GM12878 (cell line): Measurements from ENCODE around the gene LTB4R2. TPM values are rescaled to one million over a fixed set of nuclear protein-coding genes. Genes with fewer than 3 reads are reported as not detected.

Experiments
- ATAC-seq: fragments of 200-7000 bp; cut with Tn5 transposase; 3 replicates; pipeline ENCODE4 v1.9.1; 2020; ENCODE audit warnings: mild to moderate bottlenecking, moderate library complexity
- BruUV-seq: library from RNA; stranded (reverse); fragments of 400-500 nt; replicated peaks from 2 replicates; lab custom pipeline; 2021; lab: Mats Ljungman, UMichigan
- CTCF ChIA-PET: fragments of 300-600 bp; sonication (Branson Sonifier 250); formaldehyde crosslinking; extraction: SDS; loops from one replicate; lab custom pipeline; 2021; ENCODE audit warnings: inconsistent platforms; lab: Yijun Ruan, JAX
- POLR2A ChIA-PET: fragments of 350-600 bp; formaldehyde crosslinking; extraction: SDS; loops from one replicate; lab custom pipeline; 2021; ENCODE audit warnings: inconsistent platforms; lab: Charles Lee
- RAD21 ChIA-PET: fragments of 300-600 bp; sonication (Branson Sonifier 250); formaldehyde crosslinking; loops from one replicate; lab custom pipeline; 2023; ENCODE audit warnings: antibody characterized with exemption; ENCODE audit not compliant: unreplicated experiment; lab: Charles Lee
- SMC1A ChIA-PET: fragments of 300-600 bp; sonication (Branson Sonifier 250); formaldehyde crosslinking; loops from one replicate; lab custom pipeline; 2023; ENCODE audit not compliant: unreplicated experiment, uncharacterized antibody; lab: Charles Lee
- DNase-seq: peaks from one replicate; pipeline ENCODE4 v3.0.0-alpha.2; 2011; ENCODE audit warnings: low read depth, low spot score
- FAIRE-seq: peaks from 3 replicates; lab custom pipeline; 2011; peaks lifted over from hg19 to GRCh38; lab: Jason Lieb, UNC
- H2AFZ ChIP-seq: 2 replicates; pipeline ENCODE4 v1.6.0; 2011; ENCODE audit warnings: low read depth, low read length, control low read depth; ENCODE audit not compliant: control insufficient read depth
- H3K27ac ChIP-seq: 2 replicates; pipeline ENCODE4 v1.5.1; 2011; ENCODE audit warnings: control low read depth; ENCODE audit not compliant: control insufficient read depth, insufficient read depth
- H3K27me3 ChIP-seq, 2 experiments: replicated peaks in 1 of 2; 2 replicates each; pipeline versions ENCODE4 v1.6.0 to v1.6.1; 2011; ENCODE audit warnings: low read length in 1 of 2; ENCODE audit not compliant: control insufficient read depth in 2 of 2, insufficient read depth in 2 of 2
- H3K36me3 ChIP-seq, 2 experiments: 2 replicates each; pipeline ENCODE4 v1.5.1; 2011; ENCODE audit warnings: low read length in 1 of 2; ENCODE audit not compliant: control insufficient read depth in 2 of 2, insufficient read depth in 2 of 2
- H3K4me1 ChIP-seq: 2 replicates; pipeline ENCODE4 v1.6.1; 2011; ENCODE audit warnings: mild to moderate bottlenecking, low read length, moderate library complexity, mixed read lengths; ENCODE audit not compliant: control insufficient read depth, insufficient read depth
- H3K4me2 ChIP-seq: 2 replicates; pipeline ENCODE4 v1.6.0; 2011; ENCODE audit warnings: control low read depth; ENCODE audit not compliant: control insufficient read depth, insufficient read depth
- H3K4me3 ChIP-seq: fragments of 200-600 bp; sonication (generic); 2 replicates; pipeline ENCODE4 v1.5.1; 2016
- H3K79me2 ChIP-seq: 2 replicates; pipeline ENCODE4 v1.6.0; 2011; ENCODE audit warnings: low read length; ENCODE audit not compliant: control insufficient read depth, insufficient read depth
- H3K9ac ChIP-seq: 2 replicates; pipeline ENCODE4 v1.8.0; 2011; ENCODE audit warnings: low read length, control low read depth, mixed read lengths; ENCODE audit not compliant: control insufficient read depth, insufficient read depth
- H3K9me3 ChIP-seq: replicated peaks from 3 replicates; pipeline ENCODE4 v1.5.1; 2011; ENCODE audit warnings: mild to moderate bottlenecking, low read length; ENCODE audit not compliant: control insufficient read depth, insufficient read depth
- H4K20me1 ChIP-seq: 2 replicates; pipeline ENCODE4 v1.6.0; 2011; ENCODE audit not compliant: control insufficient read depth, insufficient read depth
- CHD1 ChIP-seq: IDR thresholded peaks from 2 replicates; pipeline ENCODE4 v1.6.1; 2012; ENCODE audit warnings: low read depth, low read length, improper control_type of control experiment
- ETV6 ChIP-seq, 2 experiments: fragments of 450-650 bp in 1 of 2; IDR thresholded peaks in 1 of 2; conservative IDR thresholded peaks in 1 of 2; 2 replicates each; pipeline ENCODE4 v1.6.1; 2014; ENCODE audit warnings: antibody characterized with exemption in 1 of 2, borderline replicate concordance in 1 of 2, low read depth in 1 of 2, mild to moderate bottlenecking in 1 of 2, moderate library complexity in 1 of 2
- HDAC6 ChIP-seq: fragments of 200-600 bp; sonication (generic); IDR thresholded peaks from one replicate; pipeline ENCODE4 v1.8.0; 2017; ENCODE audit warnings: antibody characterized with exemption; ENCODE audit not compliant: unreplicated experiment
- IKZF1 ChIP-seq: fragments of 450-650 bp; conservative IDR thresholded peaks from 2 replicates; pipeline ENCODE4 v1.6.1; 2017; ENCODE audit warnings: antibody characterized with exemption, mild to moderate bottlenecking
- KDM1A ChIP-seq: fragments of 200-600 bp; sonication (generic); IDR thresholded peaks from 2 replicates; pipeline ENCODE4 v1.6.1; 2016; ENCODE audit warnings: borderline replicate concordance
- NFYB ChIP-seq: IDR thresholded peaks from 2 replicates; pipeline ENCODE4 v1.6.1; 2011; ENCODE audit warnings: low read depth, mild to moderate bottlenecking, low read length, improper control_type of control experiment, moderate library complexity; ENCODE audit not compliant: insufficient read depth
- PML ChIP-seq: IDR thresholded peaks from 2 replicates; pipeline ENCODE4 v1.6.1; 2012; ENCODE audit warnings: low read length, inconsistent platforms
- POLR2A ChIP-seq: IDR thresholded peaks from 2 replicates; pipeline ENCODE4 v1.6.1; 2011; ENCODE audit warnings: low read depth, mild to moderate bottlenecking, low read length
- PRDM15 ChIP-seq: fragments of 450-650 bp; formaldehyde crosslinking; IDR thresholded peaks from 2 replicates; pipeline ENCODE4 v1.4.0; 2020; ENCODE audit warnings: mild to moderate bottlenecking, moderate library complexity
- REST ChIP-seq: IDR thresholded peaks from 2 replicates; pipeline ENCODE4 v1.6.1; 2012; ENCODE audit warnings: mild to moderate bottlenecking, low read depth, low read length
- TCF12 ChIP-seq: IDR thresholded peaks from 2 replicates; pipeline ENCODE4 v1.6.1; 2011; ENCODE audit warnings: low read depth, mild to moderate bottlenecking, low read length
- ZBED1 ChIP-seq: IDR thresholded peaks from 2 replicates; pipeline ENCODE4 v1.6.1; 2016; ENCODE audit warnings: borderline replicate concordance
- ZBTB4 ChIP-seq: fragments of 450-650 bp; formaldehyde crosslinking; IDR thresholded peaks from 2 replicates; pipeline ENCODE4 v1.4.0; 2022; ENCODE audit warnings: mild to moderate bottlenecking, moderate library complexity
- ZNF207 ChIP-seq: fragments of 450-650 bp; IDR thresholded peaks from 2 replicates; pipeline ENCODE4 v1.6.1; 2014; ENCODE audit warnings: antibody characterized with exemption, mild to moderate bottlenecking, borderline replicate concordance
- ZNF274 ChIP-seq: IDR thresholded peaks from one replicate; pipeline ENCODE4 v1.8.0; 2011; ENCODE audit not compliant: insufficient read length, insufficient read depth
- WGBS: methylation state at CpG from one replicate; pipeline ENCODE4 v1.1.6; 2016; ENCODE audit warnings: low lambda C conversion rate; ENCODE audit not compliant: insufficient replicate concordance, insufficient coverage; ENCODE audit errors: missing lambda C conversion rate; 5-methylcytosine and 5-hydroxymethylcytosine counted together
- in situ Hi-C: fragments of 300-500 bp; cut with MboI; formaldehyde crosslinking; loops from 9 replicates; pipeline ENCODE4 v1.14.3; 2018; ENCODE audit warnings: mixed read lengths
- intact Hi-C: fragments of 100-400 bp; cut with micrococcal nuclease; formaldehyde crosslinking; loops from one replicate; pipeline ENCODE4 v1.14.2; 2022; ENCODE audit not compliant: unreplicated experiment
- polyA plus RNA-seq, 11 experiments: library from polyadenylated mRNA; depleted of rRNA in 4 of 11; unstranded in 6 of 11; stranded (reverse) in 5 of 11; fragments of >200 nt; fragmentation: Nextera tagmentation in 4 of 11; fragmentation: Illumina TruSeq in 1 of 11; extraction: Ambion mirVana in 4 of 11; extraction: Trizol in 1 of 11; gene quantifications; 1 replicate in 1 of 11; 2 replicates in 10 of 11; pipeline versions ENCODE4 v1.2.1 to v1.2.3, GENCODE V29; 2011 to 2016; ENCODE audit warnings: inconsistent platforms in 2 of 11, missing spikeins in 2 of 11, low read depth in 1 of 11
- total RNA-seq, 4 experiments: library from RNA; depleted of rRNA in 3 of 4; stranded (reverse); fragments of >200 nt in 3 of 4; fragmentation: Illumina TruSeq in 1 of 4; extraction: Trizol in 1 of 4; gene quantifications; 2 replicates each; pipeline versions ENCODE4 v1.2.1 to v1.2.3, GENCODE V29; 2013 to 2021

LTB4R2 gene
- total and polyA plus RNA-seq, 10 of the 15 experiments (the other 5 are each of a cell fraction or from before 2014, with no cell fraction given), result 0.06 to 16.0 (median 2.6) TPM

GRCh38 chr14:24360281-24360680 is 50.3 kb downstream of the LTB4R2 start:
- FAIRE-seq (no peak), ATAC-seq (no peak), DNase-seq (no peak)
- Histone ChIP-seq H4K20me1 (no peaks in the 10 kb centered on the region), H3K9ac (no peak overlapping the region), H3K4me3 (no peak overlapping the region), H3K79me2 (no peaks in the 10 kb centered on the region), H3K9me3 (no peaks in the 10 kb centered on the region), H3K36me3 (no peaks in the 10 kb centered on the region), H3K27ac (no peak overlapping the region), H2AFZ (no peak overlapping the region), H3K4me2 (no peak overlapping the region), H3K4me1 (0 out of 2 replicates have a peak, but pooled peaks cover 1% of the 10 kb centered on the region), H3K27me3 (no peaks in the 10 kb centered on the region; a peak in 1 of 4 replicates)
- intact Hi-C loops, result no loop called here
- WGBS, result 67% methylated on average over 2 of the region's 3 CpGs
- ChIA-PET SMC1A (interaction anchor here (0.8 to 1.8 kb wide), 3 partner anchors 11 to 63 kb away, joined by 3 to 6 read pairs (median 6); partner anchors contain the start of gene RIPK3), RAD21 (interaction anchor here (1.2 kb wide), 1 partner anchor 71 kb away, joined by 5 read pairs; no protein-coding TSS in a partner anchor), POLR2A (interaction anchor here (0.7 kb wide), 1 partner anchor 46 kb away, joined by 4 read pairs; no protein-coding TSS in a partner anchor), CTCF (interaction anchor here (0.7 to 7.7 kb wide), 5 partner anchors 14 to 71 kb away, joined by 3 to 79 read pairs (median 6); partner anchors contain the start of gene KHNYN)
- in situ Hi-C loops, result no loop called here
- no TSS peak for BruUV-seq
- TF ChIP-seq HDAC6 (no peak), TCF12 (no peak), PRDM15 (CRISPR knock-in tag) (no peak), NFYB (no peak), ZBED1 (no peak), KDM1A (no peak), PML (no peak), ZNF207 (no peak), REST (no peak), POLR2A (no peak), ZBTB4 (CRISPR knock-in tag) (no peak), ETV6 (conservative IDR thresholded peaks at IDR 0.05 in 1 of 2, IDR thresholded peaks at IDR 0.05 in 1 of 2; ENCODE audit: borderline replicate concordance in 1 of 2, low read depth in 1 of 2) (no peak), CHD1 (no peak), IKZF1 (no peak), ZNF274 (no peak)
